Large intestine (tissue), 3 donors: ENCODE data around the gene ZCCHC24. TPM values are rescaled to one million over a fixed set of nuclear protein-coding genes. Genes with fewer than 3 reads are reported as not detected.
A peak's percentile ranks its signal among the peaks of the same experiment; 100 is the strongest.

Experiments used
- DNase-seq, 2 donors: peaks; one replicate each; pipeline versions ENCODE4 v3.0.0 to v3.0.0-alpha.2; 2013
- H3K27ac ChIP-seq: one replicate; pipeline ENCODE4 v1.5.1; 2013; ENCODE audit warnings: low read length
- H3K27me3 ChIP-seq: 2 replicates; pipeline ENCODE4 v1.6.1; 2013; ENCODE audit warnings: low read length; ENCODE audit not compliant: control insufficient read depth, insufficient read depth
- H3K36me3 ChIP-seq: 2 replicates; pipeline ENCODE4 v1.6.1; 2013; ENCODE audit warnings: low read length; ENCODE audit not compliant: control insufficient read depth, insufficient read depth
- H3K4me1 ChIP-seq: one replicate; pipeline ENCODE4 v1.6.1; 2013; ENCODE audit warnings: low read length; ENCODE audit not compliant: control insufficient read depth, insufficient read depth
- H3K4me3 ChIP-seq: one replicate; pipeline ENCODE4 v1.5.1; 2013; ENCODE audit warnings: low read length
- H3K9me3 ChIP-seq: one replicate; pipeline ENCODE4 v1.6.1; 2013; ENCODE audit warnings: mild to moderate bottlenecking, low read depth, low read length, moderate library complexity; ENCODE audit not compliant: control insufficient read depth
- whole genome bisulfite sequencing: methylation state at CpG from one replicate; pipeline ENCODE4 v1.1.5; 2013; ENCODE audit warnings: low lambda C conversion rate; ENCODE audit not compliant: insufficient coverage; 5-methylcytosine and 5-hydroxymethylcytosine counted together
- polyA plus RNA-seq: library from polyadenylated mRNA; unstranded; fragments of 120-200 nt; gene quantifications from one replicate; pipeline ENCODE4 v1.2.1, GENCODE V29; 2013

Gene ZCCHC24
- polyA plus RNA-seq, 1 donor = 23.8 TPM

DNA sequence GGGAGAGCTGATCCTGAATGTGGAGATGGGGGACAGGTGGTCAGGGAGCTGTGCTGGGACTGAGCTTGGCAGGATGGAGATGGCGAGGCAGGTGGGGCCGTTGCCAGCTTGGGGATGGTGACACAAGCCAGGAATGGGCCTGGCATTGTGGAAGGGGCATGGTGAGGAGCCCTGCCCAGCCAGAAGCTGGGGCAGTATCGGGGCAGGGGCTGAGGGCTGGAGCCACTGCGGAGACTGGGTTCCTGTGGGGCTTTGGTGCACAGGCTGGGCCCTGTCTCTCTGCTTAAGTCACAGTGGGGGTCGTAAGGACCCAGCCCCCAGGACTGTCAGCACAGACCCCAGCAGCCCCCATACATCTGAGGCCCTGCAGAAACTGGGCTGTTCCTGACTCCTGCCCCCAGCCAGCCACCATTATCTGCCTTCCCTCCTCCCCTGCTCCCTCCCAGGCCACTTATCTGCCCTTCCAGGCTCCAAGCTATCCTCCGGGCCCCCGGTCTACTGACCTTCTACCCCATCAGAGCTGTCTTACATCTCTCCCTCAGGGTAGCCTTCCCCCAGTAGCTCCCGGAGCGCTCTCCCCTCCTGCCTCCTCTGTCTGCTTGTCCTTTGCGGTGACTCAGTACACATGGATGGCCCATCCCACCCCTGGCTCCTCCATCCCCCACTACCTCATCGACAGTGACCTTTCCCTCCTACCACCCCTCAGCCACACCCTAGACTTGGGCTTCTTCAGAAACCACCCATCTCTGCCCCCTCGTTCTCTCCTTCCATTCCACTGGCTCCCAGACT is 54.0 kb downstream of the ZCCHC24 start:
- Histone ChIP-seq H3K27me3 (no peaks in the 10 kb centered on the region), H3K4me3 (peak overlapping the region; percentile 15), H3K4me1 (peaks cover 33% of the 10 kb centered on the region), H3K27ac (peak overlapping the region; percentile 30), H3K36me3 (peaks cover 13% of the 10 kb centered on the region), H3K9me3 (no peaks in the 10 kb centered on the region)
- peak; percentile 57 to 86 for DNase-seq
- no CpG with 5 or more reads among the region's 12 CpGs for WGBS

DNA sequence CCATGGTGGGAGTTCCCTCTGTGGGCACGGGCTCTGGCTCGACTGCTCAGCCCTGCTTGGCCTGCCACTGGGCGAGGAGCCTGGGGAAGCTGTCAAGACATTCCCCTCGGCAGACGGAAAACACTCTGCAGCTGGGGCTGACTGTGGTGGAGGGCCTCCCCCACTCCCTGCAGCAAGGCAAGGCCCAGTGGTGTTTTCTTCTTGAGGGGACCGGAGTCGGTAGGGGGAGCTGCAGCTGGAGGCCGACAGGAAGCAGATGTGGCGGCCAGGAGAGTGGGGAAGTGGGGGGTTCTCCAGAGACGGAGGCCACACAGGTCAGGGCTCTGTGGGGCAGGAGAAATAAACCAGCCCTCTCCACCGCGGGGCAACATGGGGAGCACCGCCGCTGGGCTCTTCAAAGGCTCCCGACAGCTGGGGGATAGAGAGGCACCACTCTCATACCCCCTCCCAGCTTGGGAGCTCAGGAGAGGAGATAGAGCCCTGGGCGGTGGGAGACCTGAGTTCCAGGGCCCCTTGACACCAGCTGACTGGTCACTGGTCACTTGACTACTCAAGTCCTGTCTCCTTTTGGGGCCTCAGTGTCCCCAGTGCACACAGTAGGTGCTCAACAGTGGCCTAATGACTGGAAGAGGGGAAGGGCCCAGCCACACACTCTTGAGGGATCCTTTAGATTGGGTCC is 54.7 kb downstream of the ZCCHC24 start:
- no peaks in the 10 kb centered on the region for H3K9me3 ChIP-seq
- H3K36me3 ChIP-seq = peaks cover 18% of the 10 kb centered on the region
- no CpG with 5 or more reads among the region's 16 CpGs for WGBS
- no peak overlapping the region for H3K27ac ChIP-seq
- H3K4me1 ChIP-seq = peaks cover 33% of the 10 kb centered on the region
- DNase-seq = no peak
- H3K27me3 ChIP-seq = no peaks in the 10 kb centered on the region
- no peak overlapping the region for H3K4me3 ChIP-seq

DNA sequence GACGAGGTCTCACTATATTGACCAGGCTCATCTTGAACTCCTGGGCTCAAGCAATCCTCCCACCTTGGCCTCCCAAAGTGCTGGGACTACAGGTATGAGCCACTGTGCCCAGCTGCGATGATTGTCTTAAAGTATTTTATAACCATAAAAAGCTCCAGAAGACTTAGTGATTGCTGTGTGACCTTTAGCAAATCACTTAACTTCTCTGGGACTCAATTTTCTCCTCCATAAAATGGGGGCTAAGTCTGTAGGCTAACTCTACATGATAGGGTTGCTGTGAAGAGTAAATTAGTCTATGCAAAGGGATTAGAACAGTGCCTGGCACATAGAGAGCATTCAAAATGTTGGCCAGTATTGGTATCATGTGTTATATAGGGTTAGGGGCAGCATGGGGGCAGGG is 55.4 kb downstream of the ZCCHC24 start:
- no peaks in the 10 kb centered on the region for H3K27me3 ChIP-seq
- no peak overlapping the region for H3K4me3 ChIP-seq
- no CpG with 5 or more reads among the region's 2 CpGs for whole genome bisulfite sequencing
- peaks cover 21% of the 10 kb centered on the region for H3K36me3 ChIP-seq
- peaks cover 33% of the 10 kb centered on the region for H3K4me1 ChIP-seq
- no peak overlapping the region for H3K27ac ChIP-seq
- no peaks in the 10 kb centered on the region for H3K9me3 ChIP-seq
- no peak for DNase-seq

DNA sequence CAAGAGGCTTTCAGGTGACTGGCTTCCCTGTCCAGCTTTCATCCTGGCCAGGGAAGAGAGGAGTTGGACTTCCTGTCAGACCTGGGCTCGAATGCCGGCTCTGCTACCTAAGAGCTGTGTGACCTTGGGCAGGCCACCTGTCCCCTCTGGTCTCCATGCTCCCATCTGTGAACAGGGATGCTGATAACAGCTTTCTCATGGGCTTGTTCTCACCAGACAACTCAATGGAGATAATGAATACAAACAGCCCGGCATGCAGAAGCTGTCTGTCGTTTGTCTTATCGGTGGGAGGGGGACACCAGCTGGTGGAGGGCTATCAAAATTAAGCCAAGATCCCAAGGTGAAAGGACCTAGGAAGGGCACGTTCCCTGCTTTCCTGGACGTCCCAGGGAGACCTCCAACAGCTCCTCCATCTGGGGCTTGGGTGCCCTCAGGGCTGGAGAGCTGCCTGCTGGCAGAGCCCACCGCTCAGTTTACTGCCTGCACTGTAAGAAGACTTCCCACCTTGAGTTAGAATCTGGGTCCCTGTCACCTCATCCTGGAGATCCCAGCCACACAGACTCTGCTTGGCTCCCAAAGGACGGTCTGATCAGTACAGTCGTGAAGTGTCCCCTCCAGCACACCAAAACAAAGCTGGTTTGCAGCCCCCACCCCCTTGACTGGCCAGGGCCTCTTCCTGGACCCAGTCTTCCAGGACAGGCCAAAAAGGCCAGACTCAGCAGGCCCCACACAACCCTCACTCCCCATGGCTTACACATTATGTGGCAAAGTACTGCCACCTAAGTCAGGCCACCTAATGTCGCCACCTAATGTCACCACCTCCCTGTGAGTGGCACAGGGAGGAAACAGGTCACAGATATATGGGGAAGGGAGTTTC is 57.2 kb downstream of the ZCCHC24 start:
- peaks cover 28% of the 10 kb centered on the region for H3K36me3 ChIP-seq
- H3K9me3 ChIP-seq = no peaks in the 10 kb centered on the region
- no peak for DNase-seq
- peaks cover 21% of the 10 kb centered on the region for H3K4me1 ChIP-seq
- no peaks in the 10 kb centered on the region for H3K27me3 ChIP-seq
- no peak overlapping the region for H3K27ac ChIP-seq
- H3K4me3 ChIP-seq = no peak overlapping the region
- no CpG with 5 or more reads among the region's 11 CpGs for WGBS

DNA sequence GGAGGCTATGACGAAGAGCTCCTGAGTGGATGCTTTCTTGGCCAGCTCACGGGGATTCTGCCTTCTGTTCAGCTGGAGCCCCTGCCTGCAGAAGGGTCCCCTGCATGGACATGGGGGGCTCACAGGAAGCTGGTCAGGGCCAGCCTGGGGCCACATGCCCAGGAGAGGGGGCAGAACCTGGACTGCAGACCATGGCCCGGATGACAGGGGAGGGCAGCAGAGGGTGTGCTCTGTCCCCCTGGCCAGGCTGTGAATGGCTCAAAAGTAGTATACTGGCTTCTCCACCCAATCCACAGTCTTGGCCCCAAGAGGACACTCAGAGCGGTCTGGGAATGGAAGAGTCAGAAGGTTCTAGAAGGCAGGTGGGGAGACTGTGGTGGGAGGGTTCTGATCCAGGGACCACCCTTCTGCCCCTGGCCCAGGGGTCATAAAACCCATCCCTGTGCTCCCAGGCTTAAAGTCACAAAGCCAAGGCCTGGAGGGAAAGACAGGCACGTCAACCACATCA is 57.9 kb downstream of the ZCCHC24 start:
- no CpG with 5 or more reads among the region's 5 CpGs for WGBS
- H3K27ac ChIP-seq = no peak overlapping the region
- no peak overlapping the region for H3K4me3 ChIP-seq
- no peak for DNase-seq
- peaks cover 21% of the 10 kb centered on the region for H3K4me1 ChIP-seq
- no peaks in the 10 kb centered on the region for H3K27me3 ChIP-seq
- H3K9me3 ChIP-seq = no peaks in the 10 kb centered on the region
- peaks cover 28% of the 10 kb centered on the region for H3K36me3 ChIP-seq

DNA sequence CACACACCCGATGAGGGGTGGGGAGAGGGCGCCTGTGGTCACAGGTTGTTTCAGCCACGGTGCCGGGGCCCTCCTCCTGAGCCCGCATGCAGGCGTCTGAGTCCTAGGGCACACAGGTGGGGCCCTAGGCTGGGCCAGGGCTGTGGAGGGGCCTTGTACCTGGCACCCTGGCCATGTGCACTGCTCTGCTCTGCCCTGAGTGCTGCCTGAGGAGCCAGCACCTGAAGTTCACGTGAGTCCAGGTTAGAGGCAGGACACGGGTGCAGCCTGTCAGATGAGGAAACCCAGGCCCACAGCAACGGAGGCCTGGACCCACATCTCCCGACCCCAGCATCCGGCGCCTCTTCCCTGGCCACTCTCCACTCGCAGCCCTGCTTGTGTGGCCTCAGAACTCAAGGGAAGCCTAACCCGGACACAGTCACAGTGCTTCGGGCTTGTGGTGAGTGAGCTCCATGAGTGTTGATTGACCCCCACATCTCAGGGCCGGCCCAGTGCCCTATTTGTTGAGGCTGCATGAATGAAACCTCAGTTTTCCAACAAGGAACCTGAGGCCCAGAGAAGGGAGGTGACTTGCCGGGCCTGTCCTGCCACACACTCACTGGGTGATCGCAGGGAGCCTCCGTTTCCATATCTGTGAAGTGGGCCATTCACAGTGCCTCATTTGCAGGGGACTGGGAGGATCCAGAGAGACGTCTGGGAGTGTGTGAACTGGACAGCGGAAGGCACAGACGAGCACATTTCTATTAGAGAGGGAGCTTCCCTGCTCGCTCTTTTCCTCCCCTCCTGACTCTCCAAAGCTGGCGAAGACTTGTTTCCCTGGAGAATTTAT is 58.6 kb downstream of the ZCCHC24 start:
- WGBS = no CpG with 5 or more reads among the region's 24 CpGs
- no peak overlapping the region for H3K4me3 ChIP-seq
- no peak overlapping the region for H3K27ac ChIP-seq

DNA sequence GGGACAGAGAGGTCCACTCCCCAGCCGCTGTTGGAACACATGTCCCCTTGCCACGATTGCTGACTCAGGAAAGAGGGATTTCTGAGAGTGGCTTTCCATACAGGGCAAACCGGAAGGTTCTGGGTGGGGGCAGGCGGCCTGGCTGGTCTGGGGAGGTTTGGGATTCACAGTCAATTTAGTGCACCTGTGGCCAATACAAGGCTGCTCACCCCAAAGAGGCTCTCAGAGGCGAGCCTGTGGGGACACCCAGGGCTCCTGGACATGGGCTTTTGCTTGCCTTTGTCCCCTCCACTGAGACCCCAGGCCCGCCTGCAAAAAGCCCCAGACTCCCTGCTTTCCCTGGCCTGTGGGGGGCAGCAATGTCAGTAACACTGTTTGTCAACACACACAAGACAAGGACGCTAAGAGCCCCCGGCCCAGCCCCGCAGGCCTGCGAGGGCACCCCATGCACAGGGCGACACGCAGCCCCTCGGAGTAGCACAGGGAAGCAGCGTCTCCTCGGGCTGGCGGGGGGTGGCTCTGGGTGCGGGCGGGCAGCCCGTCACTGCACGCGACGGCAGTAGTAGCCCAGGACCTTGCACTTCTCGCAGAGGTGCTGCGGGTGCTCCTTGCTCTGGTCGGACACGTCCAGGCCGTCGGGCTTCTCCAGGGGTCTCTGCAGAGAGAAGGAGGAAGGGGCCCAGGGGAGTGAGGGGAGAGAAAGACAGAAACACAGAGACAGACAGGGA is 59.5 kb downstream of the ZCCHC24 start:
- no peak for DNase-seq
- peaks cover 18% of the 10 kb centered on the region for H3K4me1 ChIP-seq
- no peak overlapping the region for H3K27ac ChIP-seq
- H3K36me3 ChIP-seq = peaks cover 28% of the 10 kb centered on the region
- no peak overlapping the region for H3K4me3 ChIP-seq
- no CpG with 5 or more reads among the region's 28 CpGs for WGBS
- no peaks in the 10 kb centered on the region for H3K27me3 ChIP-seq
- no peaks in the 10 kb centered on the region for H3K9me3 ChIP-seq

More for the DNA sequence above, 58.6 kb downstream of the ZCCHC24 start:
- peaks cover 28% of the 10 kb centered on the region for H3K36me3 ChIP-seq
- no peaks in the 10 kb centered on the region for H3K27me3 ChIP-seq
- peaks cover 19% of the 10 kb centered on the region for H3K4me1 ChIP-seq
- no peak for DNase-seq
- H3K9me3 ChIP-seq = no peaks in the 10 kb centered on the region

DNA sequence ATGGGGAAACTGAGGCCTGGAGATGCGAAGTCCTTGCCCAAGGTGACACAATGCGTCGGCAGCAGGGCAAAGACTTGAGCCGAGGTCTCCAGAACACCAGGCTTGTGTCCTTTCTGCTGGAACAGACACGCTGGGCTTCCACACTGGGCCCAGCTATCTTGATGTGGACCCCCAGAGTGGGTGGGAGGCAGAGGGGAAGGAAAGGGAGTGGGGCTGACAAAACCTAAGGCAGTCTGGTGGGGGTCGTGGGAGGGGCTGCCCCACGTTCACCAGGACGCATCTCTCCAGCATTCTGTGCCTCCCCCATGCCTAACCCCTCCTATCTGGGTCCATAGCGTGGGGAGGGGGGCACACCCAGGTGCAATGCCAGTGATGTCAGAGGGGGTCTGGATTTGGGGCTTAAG is 60.0 kb downstream of the ZCCHC24 start:
- no peaks in the 10 kb centered on the region for H3K27me3 ChIP-seq
- H3K27ac ChIP-seq = no peak overlapping the region
- H3K36me3 ChIP-seq = peaks cover 28% of the 10 kb centered on the region
- H3K9me3 ChIP-seq = no peaks in the 10 kb centered on the region
- peaks cover 18% of the 10 kb centered on the region for H3K4me1 ChIP-seq
- no peak for DNase-seq
- WGBS = no CpG with 5 or more reads among the region's 9 CpGs
- no peak overlapping the region for H3K4me3 ChIP-seq

DNA sequence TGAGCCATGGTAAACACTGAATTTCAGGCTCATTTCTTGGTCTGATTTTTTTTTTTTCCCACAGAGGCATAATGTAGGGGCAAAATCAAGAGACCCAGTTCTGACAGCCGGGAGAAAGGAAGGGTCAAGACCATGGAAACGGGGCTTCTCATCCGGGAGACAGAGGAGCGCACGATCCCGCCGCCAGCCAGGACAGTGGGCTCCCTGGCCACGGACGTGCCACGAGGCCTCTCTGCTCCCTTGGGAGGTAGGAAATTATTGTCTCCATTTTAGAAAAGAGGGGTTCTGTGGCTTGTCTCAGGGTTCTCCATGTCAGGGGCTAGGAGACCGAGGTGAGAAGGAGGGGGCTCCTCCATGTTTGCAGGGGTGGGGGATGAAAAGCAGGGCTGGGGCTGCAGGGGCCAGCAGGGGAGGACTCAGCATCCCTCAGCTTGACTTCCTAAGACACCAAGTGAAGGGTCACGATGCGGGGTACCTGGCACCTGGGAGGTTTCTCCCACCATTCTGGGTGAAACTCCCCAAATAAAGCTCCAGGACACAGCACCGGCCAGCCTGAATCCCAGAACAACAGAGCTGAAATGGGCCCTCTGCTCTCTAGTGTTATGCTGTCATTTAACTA is 60.5 kb downstream of the ZCCHC24 start:
- H3K4me1 ChIP-seq = peaks cover 21% of the 10 kb centered on the region

More for the DNA sequence above, 60.5 kb downstream of the ZCCHC24 start:
- no peak overlapping the region for H3K27ac ChIP-seq
- WGBS = no CpG with 5 or more reads among the region's 14 CpGs
- H3K9me3 ChIP-seq = no peaks in the 10 kb centered on the region
- no peaks in the 10 kb centered on the region for H3K27me3 ChIP-seq
- H3K4me3 ChIP-seq = no peak overlapping the region
- no peak for DNase-seq
- H3K36me3 ChIP-seq = peaks cover 25% of the 10 kb centered on the region
